Skeletal muscle tissue (tissue), 4 donors: ENCODE data around the gene SLC19A1. TPM values are rescaled to one million over a fixed set of nuclear protein-coding genes. Genes with fewer than 3 reads are reported as not detected.

Experiments
- H3K27ac ChIP-seq: one replicate; pipeline ENCODE4 v1.7.0; 2013; ENCODE audit warnings: mild to moderate bottlenecking, low read depth, low read length, inconsistent platforms
- H3K27me3 ChIP-seq, 3 donors: one replicate each; pipeline ENCODE4 v1.7.0; 2013; ENCODE audit warnings: low read length in 3 of 3; ENCODE audit not compliant: control insufficient read depth in 3 of 3, insufficient read depth in 3 of 3
- H3K36me3 ChIP-seq, 3 donors: one replicate each; pipeline ENCODE4 v1.7.0; 2013; ENCODE audit warnings: low read length in 3 of 3; ENCODE audit not compliant: control insufficient read depth in 3 of 3, insufficient read depth in 3 of 3
- H3K4me1 ChIP-seq, 3 donors: one replicate each; pipeline ENCODE4 v1.7.0; 2013; ENCODE audit warnings: low read length in 3 of 3, mild to moderate bottlenecking in 3 of 3; ENCODE audit not compliant: control insufficient read depth in 3 of 3, insufficient read depth in 3 of 3
- H3K4me3 ChIP-seq, 3 donors: one replicate each; pipeline ENCODE4 v1.7.0; 2013; ENCODE audit warnings: low read length in 3 of 3
- H3K9ac ChIP-seq, 3 donors: one replicate each; pipeline ENCODE4 v1.7.0; 2013; ENCODE audit warnings: low read length in 3 of 3, mild to moderate bottlenecking in 3 of 3, moderate library complexity in 2 of 3, low read depth in 1 of 3
- H3K9me3 ChIP-seq, 3 donors: one replicate each; pipeline ENCODE4 v1.7.0; 2013; ENCODE audit warnings: low read length in 3 of 3; ENCODE audit not compliant: control insufficient read depth in 3 of 3
- total RNA-seq: library from RNA; depleted of rRNA; stranded (reverse); fragments of >200 nt; gene quantifications from one replicate; pipeline ENCODE4 v1.2.3, GENCODE V29; 2014
- donor health status: Osteomylitis.

The SLC19A1 gene
- total RNA-seq, 1 donor from 2014 or later = 4.7 TPM

DNA sequence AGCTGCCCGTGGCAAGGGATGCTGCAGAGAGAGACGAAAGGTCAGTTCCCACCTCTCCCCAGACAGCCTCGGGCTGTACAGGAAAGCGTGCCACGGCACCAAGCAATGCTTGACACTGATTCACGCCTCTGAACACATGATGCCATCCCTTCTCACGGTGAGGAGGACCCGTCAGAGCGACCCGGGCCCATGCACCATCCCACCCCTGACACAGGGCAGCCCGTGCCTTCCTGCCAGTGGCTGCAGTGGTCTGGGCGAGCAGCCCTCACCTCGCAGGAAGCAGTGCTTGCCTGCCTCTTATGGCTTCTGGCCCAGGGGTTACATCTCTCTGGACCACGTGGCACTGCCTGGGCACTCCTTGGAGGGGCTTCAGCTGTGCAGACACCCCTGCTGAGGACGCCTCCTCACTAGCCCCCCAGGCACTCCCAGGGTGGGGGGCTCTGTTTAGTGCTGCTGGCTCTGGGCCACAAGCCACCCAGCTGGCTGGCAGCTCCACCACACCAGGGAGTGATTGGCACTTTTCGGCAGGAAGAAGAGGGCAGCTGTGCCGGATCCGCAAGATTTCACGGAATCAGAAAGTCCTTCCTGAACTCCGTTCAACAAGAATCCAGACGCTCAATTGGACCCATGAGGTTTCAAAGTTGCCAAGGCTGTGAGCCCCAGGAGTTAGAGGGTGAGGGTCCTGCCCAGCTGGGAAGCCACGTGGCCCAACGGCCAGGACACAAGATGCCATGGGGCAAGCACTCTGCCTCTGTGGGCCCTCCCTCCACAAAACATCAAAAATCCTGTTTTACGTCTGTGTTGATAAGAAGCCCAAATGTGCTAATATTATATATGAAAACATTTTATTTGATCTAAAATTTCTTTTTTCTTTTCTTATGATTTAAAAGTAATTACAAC is 34.8 kb upstream of the SLC19A1 start:
- no peak overlapping the region for H3K4me3 ChIP-seq
- H3K27ac ChIP-seq = no peak overlapping the region
- H3K9me3 ChIP-seq = peaks cover 0 to 3% (median 0%) of the 10 kb centered on the region in 3 donors
- no peak overlapping the region for H3K9ac ChIP-seq
- H3K4me1 ChIP-seq = no peaks in the 10 kb centered on the region
- H3K36me3 ChIP-seq = no peaks in the 10 kb centered on the region
- peaks cover 25 to 66% (median 52%) of the 10 kb centered on the region in 3 donors for H3K27me3 ChIP-seq

DNA sequence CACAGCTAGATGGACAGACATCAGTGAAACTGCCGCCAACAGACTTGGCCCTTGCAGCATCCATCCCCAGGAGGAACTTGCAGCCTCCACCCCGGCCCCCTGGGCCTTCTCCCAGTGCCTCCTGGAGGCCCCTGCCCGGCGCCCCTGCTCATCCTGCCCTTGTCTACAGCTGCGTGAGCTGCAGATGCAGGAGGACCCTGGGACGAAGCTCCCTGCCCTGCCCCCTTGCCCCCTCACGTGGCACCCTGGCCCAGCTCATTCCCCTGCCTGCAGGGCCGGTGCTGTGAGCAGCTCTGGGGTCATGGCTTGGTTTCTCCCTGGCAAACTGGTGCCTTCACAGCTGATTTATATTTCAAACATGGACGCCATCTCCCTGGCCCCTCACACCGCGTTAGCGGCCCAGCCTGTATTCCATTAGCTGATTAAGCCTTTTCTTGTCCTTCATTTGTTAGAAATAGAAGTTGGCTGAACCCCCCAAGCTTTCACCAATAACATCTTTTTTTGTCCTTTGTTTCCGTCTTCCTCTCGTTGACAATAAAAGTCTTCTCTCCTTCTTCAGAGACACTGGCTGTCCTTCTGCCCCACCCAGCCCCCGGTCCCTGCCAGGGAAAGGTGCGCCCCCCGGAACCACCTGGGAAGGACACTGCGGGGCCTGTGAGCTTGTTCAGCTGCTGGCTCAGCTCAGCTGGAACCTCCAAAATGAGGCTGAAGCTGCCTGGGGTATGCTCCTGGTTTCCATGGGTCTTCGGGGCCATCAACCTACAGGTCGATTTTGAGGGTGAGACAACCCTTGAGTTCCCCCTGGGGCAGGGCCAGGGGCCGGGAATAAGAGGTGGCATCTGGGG is 34.0 kb upstream of the SLC19A1 start:
- Histone ChIP-seq H3K36me3 (no peaks in the 10 kb centered on the region), H3K9ac (no peak overlapping the region), H3K27ac (no peak overlapping the region), H3K4me3 (no peak overlapping the region), H3K9me3 (peaks cover 0 to 1% (median 0%) of the 10 kb centered on the region in 3 donors), H3K27me3 (peaks cover 25 to 69% (median 54%) of the 10 kb centered on the region in 3 donors), H3K4me1 (no peaks in the 10 kb centered on the region)

DNA sequence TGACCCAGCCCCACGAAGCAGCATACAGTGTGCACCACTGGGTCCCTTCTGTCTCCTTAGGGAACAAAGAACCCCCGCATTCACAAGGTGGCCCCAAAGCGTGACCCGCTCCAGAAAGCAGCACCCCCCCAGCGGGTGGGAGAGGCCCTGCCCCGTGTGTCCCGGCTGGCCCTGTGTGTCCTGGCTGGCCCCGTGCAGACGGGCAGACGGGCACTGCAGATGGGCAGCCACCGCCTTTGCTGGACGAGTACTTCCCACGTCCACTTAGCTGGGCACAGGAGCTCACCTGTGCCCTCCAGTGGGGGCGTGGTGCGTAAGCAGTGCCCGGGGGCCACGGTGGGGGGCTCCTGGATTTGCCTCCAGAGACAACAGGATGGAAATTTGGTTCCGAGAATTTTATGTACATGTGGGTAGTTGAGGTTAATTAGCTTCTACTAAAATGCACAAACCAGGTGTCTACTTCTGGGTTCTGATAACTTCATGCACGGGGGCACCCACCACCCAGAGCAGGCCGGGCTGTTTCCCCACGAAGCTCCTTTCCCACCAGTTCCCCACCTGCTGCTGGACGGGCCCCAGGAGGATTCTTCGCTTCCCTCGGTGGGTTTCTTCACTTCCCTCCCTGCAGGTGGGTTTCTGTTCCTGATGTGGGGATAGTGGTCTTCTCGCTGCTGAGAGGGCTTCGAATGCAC is 33.2 kb upstream of the SLC19A1 start:
- Histone ChIP-seq H3K36me3 (no peaks in the 10 kb centered on the region), H3K4me1 (no peaks in the 10 kb centered on the region), H3K4me3 (no peak overlapping the region), H3K9me3 (no peaks in the 10 kb centered on the region), H3K27me3 (peaks cover 25 to 62% (median 49%) of the 10 kb centered on the region in 3 donors), H3K27ac (no peak overlapping the region), H3K9ac (no peak overlapping the region)

DNA sequence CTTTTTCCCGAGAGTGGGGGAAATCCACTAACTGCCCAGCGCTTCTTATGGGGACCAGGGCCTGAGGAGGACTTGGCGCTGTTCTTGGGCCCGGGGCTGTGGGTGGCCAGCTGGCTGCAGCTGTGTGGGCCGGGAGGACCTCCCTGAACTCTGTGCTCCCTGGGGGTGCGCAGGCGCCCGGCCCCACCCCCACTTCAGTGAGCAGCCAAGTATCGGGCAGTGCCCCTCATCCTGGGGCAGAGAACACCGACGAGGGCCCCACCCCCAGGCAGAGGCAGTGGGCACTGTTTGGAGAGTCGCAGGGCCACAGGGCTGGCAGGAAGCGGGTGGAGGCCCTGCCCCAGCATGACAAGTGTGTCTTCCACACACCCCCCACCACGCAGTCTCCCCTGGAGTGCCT is 32.5 kb upstream of the SLC19A1 start:
- H3K27ac ChIP-seq = no peak overlapping the region
- H3K9ac ChIP-seq = no peak overlapping the region
- no peaks in the 10 kb centered on the region for H3K9me3 ChIP-seq
- H3K4me3 ChIP-seq = no peak overlapping the region
- H3K4me1 ChIP-seq = no peaks in the 10 kb centered on the region
- peaks cover 20 to 55% (median 42%) of the 10 kb centered on the region in 3 donors for H3K27me3 ChIP-seq
- H3K36me3 ChIP-seq = no peaks in the 10 kb centered on the region

DNA sequence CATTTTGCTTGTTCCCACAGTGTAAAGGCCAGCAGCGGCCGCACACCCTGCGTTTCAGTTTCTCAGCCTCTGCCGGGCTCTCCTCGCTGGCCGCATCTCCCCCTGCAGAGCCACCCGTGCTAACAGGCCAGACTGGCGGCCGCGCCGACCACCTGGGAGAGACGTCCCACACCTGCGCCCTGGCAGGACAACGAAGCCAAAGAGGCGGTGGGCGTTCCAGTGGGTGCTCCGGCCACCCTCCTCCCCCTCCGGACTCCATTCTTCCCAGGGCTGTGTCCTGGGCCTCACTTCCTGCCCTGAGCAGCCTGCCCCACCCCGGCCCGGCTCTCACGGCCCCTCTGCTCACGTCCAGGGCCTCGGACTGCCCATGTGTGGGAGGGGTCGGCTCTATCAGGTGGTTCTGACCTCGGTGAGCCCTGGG is 31.9 kb upstream of the SLC19A1 start:
- H3K27ac ChIP-seq = no peak overlapping the region
- no peaks in the 10 kb centered on the region for H3K9me3 ChIP-seq
- no peaks in the 10 kb centered on the region for H3K4me1 ChIP-seq
- no peak overlapping the region for H3K4me3 ChIP-seq
- H3K9ac ChIP-seq = no peak overlapping the region
- no peaks in the 10 kb centered on the region for H3K36me3 ChIP-seq
- H3K27me3 ChIP-seq = peaks cover 20 to 55% (median 42%) of the 10 kb centered on the region in 3 donors

DNA sequence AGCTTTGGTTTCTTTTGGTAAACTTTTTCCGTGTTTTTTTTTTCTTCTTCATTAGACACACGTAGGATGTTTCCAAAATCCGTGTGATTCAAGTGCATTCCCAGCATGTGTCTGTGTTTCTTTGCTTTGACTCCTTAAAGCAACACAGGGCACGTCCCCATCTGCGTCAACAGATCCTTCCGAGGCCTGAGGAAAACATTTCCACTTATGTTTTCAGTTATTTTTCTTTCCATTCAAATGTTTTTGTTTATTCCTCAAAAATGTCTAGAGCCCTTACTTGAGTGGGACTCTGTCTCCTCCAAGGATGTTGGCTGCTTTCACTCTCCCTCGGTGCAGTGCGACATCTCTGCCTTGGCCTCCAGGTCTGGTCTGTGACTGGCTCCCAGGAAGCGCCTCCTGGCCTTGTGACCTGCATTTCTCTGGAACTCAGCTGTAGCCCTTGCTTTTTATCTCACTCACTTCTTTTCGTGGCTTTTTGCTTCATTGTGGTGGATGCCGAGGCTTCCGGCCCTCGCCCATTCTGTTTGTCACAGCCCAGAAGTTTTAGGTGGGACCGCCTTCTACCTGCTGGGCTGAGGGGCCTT is 31.3 kb upstream of the SLC19A1 start:
- peaks cover 20 to 54% (median 41%) of the 10 kb centered on the region in 3 donors for H3K27me3 ChIP-seq
- H3K9ac ChIP-seq = no peak overlapping the region
- H3K4me3 ChIP-seq = no peak overlapping the region
- H3K27ac ChIP-seq = no peak overlapping the region
- H3K4me1 ChIP-seq = no peaks in the 10 kb centered on the region
- no peaks in the 10 kb centered on the region for H3K9me3 ChIP-seq
- H3K36me3 ChIP-seq = no peaks in the 10 kb centered on the region

DNA sequence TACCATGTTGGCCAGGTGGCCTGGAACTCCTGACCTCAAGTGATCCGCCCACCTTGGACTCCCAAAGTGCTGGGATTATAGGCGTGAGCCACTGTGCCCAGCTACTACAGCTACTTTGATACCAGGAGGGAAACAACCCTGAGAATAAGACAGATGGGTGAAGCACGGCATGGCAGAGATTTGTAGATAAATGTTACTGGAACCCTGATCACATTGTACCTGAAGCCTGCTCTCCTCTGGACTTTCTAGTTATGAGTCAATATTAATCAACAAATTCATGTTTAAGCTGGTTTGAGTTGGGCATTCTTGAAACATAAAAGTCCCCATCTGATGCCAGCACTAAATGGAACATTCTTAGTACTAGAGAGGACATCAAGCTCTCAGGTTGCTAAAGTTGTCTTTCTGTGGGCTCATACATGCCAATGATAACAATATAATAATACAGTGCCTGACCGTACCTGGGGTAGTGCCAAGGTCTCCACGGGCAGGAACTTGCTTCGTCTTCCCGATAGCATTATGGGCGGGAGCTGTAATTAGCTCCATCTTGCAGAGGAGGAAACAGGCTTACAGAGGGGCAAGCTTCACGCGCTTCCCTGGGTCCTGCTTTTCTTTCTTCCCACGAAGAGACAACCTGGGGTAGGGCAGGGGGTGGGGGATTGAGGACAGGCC is 30.7 kb upstream of the SLC19A1 start:
- Histone ChIP-seq H3K27ac (no peak overlapping the region), H3K36me3 (no peaks in the 10 kb centered on the region), H3K9me3 (no peaks in the 10 kb centered on the region), H3K9ac (no peak overlapping the region), H3K27me3 (peaks cover 15 to 50% (median 35%) of the 10 kb centered on the region in 3 donors), H3K4me3 (no peak overlapping the region), H3K4me1 (no peaks in the 10 kb centered on the region)

DNA sequence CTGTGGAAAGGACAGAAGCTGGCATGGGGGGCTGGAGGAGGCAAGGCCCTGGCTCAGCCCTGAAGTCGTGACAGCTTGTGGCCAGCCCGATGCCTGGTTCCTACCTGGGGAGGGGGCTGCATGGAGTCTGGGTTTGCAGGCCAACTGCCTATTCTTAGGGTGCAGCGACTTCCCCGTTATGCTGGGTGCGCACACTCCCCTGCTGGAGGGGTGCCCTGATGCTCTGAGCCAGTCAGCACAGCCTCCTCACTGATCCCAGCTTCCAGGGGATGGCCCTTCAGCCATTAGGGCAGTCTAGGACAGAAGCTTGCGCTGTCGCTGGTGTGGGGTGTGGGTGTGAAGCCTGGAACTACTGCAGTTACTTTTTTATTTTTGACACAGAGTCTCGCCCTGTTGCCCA is 30.0 kb upstream of the SLC19A1 start:
- no peaks in the 10 kb centered on the region for H3K4me1 ChIP-seq
- no peak overlapping the region for H3K27ac ChIP-seq
- no peaks in the 10 kb centered on the region for H3K9me3 ChIP-seq
- no peaks in the 10 kb centered on the region for H3K36me3 ChIP-seq
- no peak overlapping the region for H3K4me3 ChIP-seq
- H3K27me3 ChIP-seq = peaks cover 16 to 48% (median 31%) of the 10 kb centered on the region in 3 donors
- H3K9ac ChIP-seq = no peak overlapping the region

DNA sequence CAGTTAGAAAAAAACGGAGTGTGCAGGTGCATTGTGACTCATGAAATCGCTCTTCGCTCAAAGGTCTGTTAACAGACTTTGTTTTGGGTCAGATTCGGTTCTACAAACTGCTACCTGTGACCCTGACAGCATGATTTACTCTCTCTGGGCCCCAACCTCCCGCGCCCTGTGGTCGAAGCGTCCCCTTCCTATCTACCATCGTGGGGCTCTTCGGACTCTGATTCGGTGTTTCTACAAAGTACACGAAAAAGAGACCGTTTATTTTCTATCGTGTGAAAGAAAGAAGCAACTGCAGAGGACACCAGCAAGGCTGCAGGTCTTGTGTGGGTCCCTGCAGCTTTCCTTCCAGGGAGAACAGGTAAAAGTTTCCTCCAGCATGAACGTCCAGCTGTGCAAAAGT is 29.4 kb upstream of the SLC19A1 start:
- H3K36me3 ChIP-seq = no peaks in the 10 kb centered on the region
- no peaks in the 10 kb centered on the region for H3K4me1 ChIP-seq
- no peak overlapping the region for H3K4me3 ChIP-seq
- no peak overlapping the region for H3K9ac ChIP-seq
- no peaks in the 10 kb centered on the region for H3K9me3 ChIP-seq
- H3K27me3 ChIP-seq = peaks cover 10 to 42% (median 25%) of the 10 kb centered on the region in 3 donors
- no peak overlapping the region for H3K27ac ChIP-seq
